Gastrocnemius medialis (tissue), 4 donors: ENCODE data around the gene PPP6R2.

Source experiments
- POLR2A ChIP-seq, 2 donors: fragments of 450-650 bp; IDR thresholded peaks; one replicate each; pipeline ENCODE4 v1.6.1; 2017; ENCODE audit warnings: antibody characterized with exemption in 2 of 2, mild to moderate bottlenecking in 2 of 2, moderate library complexity in 2 of 2
- TF ChIP-seq, protein P1 (sequence below), 5 experiments: fragments of 450-650 bp in 3 of 5; fragments of 200-600 bp in 2 of 5; sonication (generic) in 2 of 5; IDR thresholded peaks in 4 of 5; conservative IDR thresholded peaks in 1 of 5; 1 replicate in 4 of 5; 2 replicates in 1 of 5; pipeline ENCODE4 v1.5.1; 2016 to 2019; ENCODE audit warnings: antibody characterized with exemption in 5 of 5, mild to moderate bottlenecking in 3 of 5, moderate library complexity in 3 of 5

DNA sequence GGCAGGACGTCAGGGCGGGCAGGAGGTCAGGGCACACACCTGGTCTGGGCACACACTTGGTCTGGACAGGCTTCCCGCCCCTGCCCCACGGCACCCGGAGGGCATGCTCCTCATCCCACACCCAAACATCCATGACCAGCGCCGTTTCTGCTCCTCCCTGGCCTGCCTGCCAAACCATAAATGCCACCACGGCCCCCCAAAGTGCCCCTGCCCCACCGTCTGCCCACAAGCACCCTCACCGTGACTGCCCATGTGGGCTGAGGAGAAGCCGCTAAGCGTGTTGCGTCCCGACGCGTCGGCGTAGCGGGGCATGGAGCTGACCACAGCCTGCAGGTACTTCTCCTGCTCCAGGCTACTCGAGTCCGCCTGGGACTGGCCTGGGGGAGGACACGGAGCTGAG, 115.9 kb downstream of the PPP6R2 start:
- TF ChIP-seq, protein P1, sequence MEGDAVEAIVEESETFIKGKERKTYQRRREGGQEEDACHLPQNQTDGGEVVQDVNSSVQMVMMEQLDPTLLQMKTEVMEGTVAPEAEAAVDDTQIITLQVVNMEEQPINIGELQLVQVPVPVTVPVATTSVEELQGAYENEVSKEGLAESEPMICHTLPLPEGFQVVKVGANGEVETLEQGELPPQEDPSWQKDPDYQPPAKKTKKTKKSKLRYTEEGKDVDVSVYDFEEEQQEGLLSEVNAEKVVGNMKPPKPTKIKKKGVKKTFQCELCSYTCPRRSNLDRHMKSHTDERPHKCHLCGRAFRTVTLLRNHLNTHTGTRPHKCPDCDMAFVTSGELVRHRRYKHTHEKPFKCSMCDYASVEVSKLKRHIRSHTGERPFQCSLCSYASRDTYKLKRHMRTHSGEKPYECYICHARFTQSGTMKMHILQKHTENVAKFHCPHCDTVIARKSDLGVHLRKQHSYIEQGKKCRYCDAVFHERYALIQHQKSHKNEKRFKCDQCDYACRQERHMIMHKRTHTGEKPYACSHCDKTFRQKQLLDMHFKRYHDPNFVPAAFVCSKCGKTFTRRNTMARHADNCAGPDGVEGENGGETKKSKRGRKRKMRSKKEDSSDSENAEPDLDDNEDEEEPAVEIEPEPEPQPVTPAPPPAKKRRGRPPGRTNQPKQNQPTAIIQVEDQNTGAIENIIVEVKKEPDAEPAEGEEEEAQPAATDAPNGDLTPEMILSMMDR (IDR thresholded peaks at IDR 0.05 in 4 of 5, conservative IDR thresholded peaks at IDR 0.05 in 1 of 5): no peak
- no peak for TF ChIP-seq POLR2A (IDR thresholded peaks at IDR 0.05)
